Measurements from ENCODE around the gene TCF7L2.

Gene TCF7L2

GRCh38 chr10:112961609-112962008 lies 11.6 kb downstream of the TCF7L2 start:
- DNase-seq (ENCODE audit: low read depth in 1 of 2, low spot score in 1 of 2): no peak
- TF ChIP-seq SPI1 (IDR thresholded peaks at IDR 0.05; ENCODE audit: borderline replicate concordance, low read depth): no peak
- TF ChIP-seq POLR2AphosphoS5 (IDR thresholded peaks at IDR 0.05; ENCODE audit: low read depth): no peak
- no peak for TF ChIP-seq REST (IDR thresholded peaks at IDR 0.05; ENCODE audit: insufficient replicate concordance, low read depth)
- TF ChIP-seq GABPA (IDR thresholded peaks at IDR 0.05; ENCODE audit: low read depth): no peak
- no peak for TF ChIP-seq CTCF (IDR thresholded peaks at IDR 0.05; ENCODE audit: insufficient read depth, low read length)
- Histone ChIP-seq H3K4me3 (replicated peaks; ENCODE audit: insufficient read depth, low read length) (no peak overlapping the region), H3K27me3 (ENCODE audit: insufficient read depth, poor library complexity, severe bottlenecking) (no peaks in the 10 kb centered on the region), H3K27ac (replicated peaks) (no peak overlapping the region)

- no peak overlapping the region for H3K27ac ChIP-seq (replicated peaks)
- TF ChIP-seq REST (IDR thresholded peaks at IDR 0.05; ENCODE audit: insufficient replicate concordance, low read depth) (no peak), SPI1 (IDR thresholded peaks at IDR 0.05; ENCODE audit: borderline replicate concordance, low read depth) (no peak), POLR2AphosphoS5 (IDR thresholded peaks at IDR 0.05; ENCODE audit: low read depth) (no peak)
- no peaks in the 10 kb centered on the region for H3K27me3 ChIP-seq (ENCODE audit: insufficient read depth, poor library complexity, severe bottlenecking)
These were observed 12.3 kb downstream of the TCF7L2 start for GRCh38 chr10:112962343-112962742.

GRCh38 chr10:112963835-112964234 lies 13.8 kb downstream of the TCF7L2 start:
- H3K4me3 ChIP-seq (replicated peaks; ENCODE audit: insufficient read depth, low read length): no peak overlapping the region
- H3K27me3 ChIP-seq (ENCODE audit: insufficient read depth, poor library complexity, severe bottlenecking): no peaks in the 10 kb centered on the region
- no peak for DNase-seq (ENCODE audit: low read depth in 1 of 2, low spot score in 1 of 2)
- H3K27ac ChIP-seq (replicated peaks): no peak overlapping the region
- no peak for TF ChIP-seq SPI1 (IDR thresholded peaks at IDR 0.05; ENCODE audit: borderline replicate concordance, low read depth)
- TF ChIP-seq GABPA (IDR thresholded peaks at IDR 0.05; ENCODE audit: low read depth): no peak
- no peak for TF ChIP-seq POLR2AphosphoS5 (IDR thresholded peaks at IDR 0.05; ENCODE audit: low read depth)
- TF ChIP-seq REST (IDR thresholded peaks at IDR 0.05; ENCODE audit: insufficient replicate concordance, low read depth): no peak
- TF ChIP-seq CTCF (IDR thresholded peaks at IDR 0.05; ENCODE audit: insufficient read depth, low read length): no peak

More at GRCh38 chr10:112962343-112962742, 12.3 kb downstream of the TCF7L2 start:
- no peak for DNase-seq (ENCODE audit: low read depth in 1 of 2, low spot score in 1 of 2)
- H3K4me3 ChIP-seq (replicated peaks; ENCODE audit: insufficient read depth, low read length): no peak overlapping the region
